SK-N-SH (cell line): ENCODE data around the gene OSBPL5. TPM values are rescaled to one million over a fixed set of nuclear protein-coding genes. Genes with fewer than 3 reads are reported as not detected.

Source experiments
- CTCF ChIA-PET: fragments of 300-600, 350-600 bp; formaldehyde crosslinking; extraction: SDS; loops from one replicate; lab custom pipeline; 2021; lab: Yijun Ruan, JAX
- POLR2A ChIA-PET: fragments of 350-600 bp; sonication (Branson Sonifier 250); formaldehyde crosslinking; extraction: SDS; loops from one replicate; lab custom pipeline; 2020; ENCODE audit warnings: antibody characterized with exemption, inconsistent platforms; lab: Yijun Ruan, JAX
- DNase-seq: peaks from one replicate; pipeline ENCODE4 v3.0.0; 2012
- H2AFZ ChIP-seq: fragments of 200-600 bp; sonication (generic); 2 replicates; pipeline ENCODE4 v1.8.1; 2016; ENCODE audit warnings: antibody characterized with exemption, mild to moderate bottlenecking, low read depth
- H3F3A ChIP-seq: fragments of 200-600 bp; sonication (generic); replicated peaks from 2 replicates; pipeline ENCODE3; 2016; ENCODE audit warnings: antibody characterized with exemption, mild to moderate bottlenecking; ENCODE audit not compliant: insufficient read depth
- H3K27ac ChIP-seq, 2 experiments: fragments of 200-500 bp in 1 of 2; fragments of 200-600 bp in 1 of 2; sonication (Bioruptor generic) in 1 of 2; sonication (generic), shearing (Covaris generic) in 1 of 2; 2 replicates each; pipeline versions ENCODE4 v1.5.1 to v1.6.1; 2014 to 2016; ENCODE audit warnings: low read depth in 2 of 2, inconsistent platforms in 1 of 2, low read length in 1 of 2, mild to moderate bottlenecking in 1 of 2, mixed read lengths in 1 of 2
- H3K27me3 ChIP-seq: fragments of 200-600 bp; sonication (generic), shearing (Covaris generic); 2 replicates; pipeline ENCODE4 v1.6.1; 2016; ENCODE audit warnings: mixed run types; ENCODE audit not compliant: insufficient read depth
- H3K36me3 ChIP-seq, 2 experiments: fragments of 200-500 bp in 1 of 2; fragments of 200-600 bp in 1 of 2; sonication (Bioruptor generic) in 1 of 2; sonication (generic) in 1 of 2; replicated peaks in 1 of 2; 2 replicates each; pipeline versions ENCODE3 to v1.5.1; 2014 to 2016; ENCODE audit warnings: low read length in 1 of 2, mild to moderate bottlenecking in 1 of 2; ENCODE audit not compliant: insufficient read depth in 2 of 2, control insufficient read depth in 1 of 2
- H3K4me1 ChIP-seq, 2 experiments: fragments of 200-500 bp in 1 of 2; fragments of 200-600 bp in 1 of 2; sonication (Bioruptor generic) in 1 of 2; sonication (generic), shearing (Covaris generic) in 1 of 2; 2 replicates each; pipeline versions ENCODE4 v1.5.1 to v1.6.1; 2014 to 2016; ENCODE audit warnings: low read depth in 1 of 2, low read length in 1 of 2, mixed run types in 1 of 2; ENCODE audit not compliant: insufficient read depth in 2 of 2, control insufficient read depth in 1 of 2
- H3K4me2 ChIP-seq: fragments of 200-600 bp; sonication (generic), shearing (Covaris generic); 2 replicates; pipeline ENCODE4 v1.6.1; 2017; ENCODE audit warnings: mixed run types
- H3K4me3 ChIP-seq, 2 experiments: fragments of 200-500 bp in 1 of 2; fragments of 200-600 bp in 1 of 2; sonication (Bioruptor generic) in 1 of 2; sonication (generic), shearing (Covaris generic) in 1 of 2; 2 replicates each; pipeline versions ENCODE4 v1.5.1 to v1.8.1; 2014 to 2016; ENCODE audit warnings: low read depth in 2 of 2, inconsistent platforms in 1 of 2, low read length in 1 of 2, mild to moderate bottlenecking in 1 of 2, mixed read lengths in 1 of 2, moderate library complexity in 1 of 2
- H3K79me2 ChIP-seq: fragments of 200-600 bp; sonication (generic); 2 replicates; pipeline ENCODE4 v1.8.1; 2017; ENCODE audit warnings: mild to moderate bottlenecking; ENCODE audit not compliant: insufficient read depth
- H3K9ac ChIP-seq: fragments of 200-600 bp; sonication (generic); 2 replicates; pipeline ENCODE4 v1.6.1; 2017; ENCODE audit warnings: mixed run types
- H3K9me2 ChIP-seq: fragments of 200-600 bp; sonication (generic); 2 replicates; pipeline ENCODE4 v1.6.1; 2017; ENCODE audit warnings: mixed run types
- H3K9me3 ChIP-seq: fragments of 200-600 bp; sonication (generic); 2 replicates; pipeline ENCODE4 v1.6.1; 2017; ENCODE audit warnings: mixed run types, mild to moderate bottlenecking, moderate library complexity
- H4K20me1 ChIP-seq: fragments of 200-600 bp; sonication (generic); 2 replicates; pipeline ENCODE4 v1.6.1; 2017; ENCODE audit warnings: mild to moderate bottlenecking, mixed run types; ENCODE audit not compliant: insufficient read depth
- CHD2 ChIP-seq: fragments of 150-350 bp; IDR thresholded peaks from 2 replicates; pipeline ENCODE4 v1.6.1; 2018; ENCODE audit warnings: low read length; ENCODE audit not compliant: partially characterized antibody
- ELF1 ChIP-seq: IDR thresholded peaks from 2 replicates; pipeline ENCODE4 v1.4.0; 2012
- EP300 ChIP-seq, 2 experiments: IDR thresholded peaks; 2 replicates each; pipeline versions ENCODE4 v1.4.0 to v1.6.1; 2012; ENCODE audit warnings: borderline replicate concordance in 1 of 2, low read depth in 1 of 2, low read length in 1 of 2
- FOSL2 ChIP-seq: IDR thresholded peaks from 2 replicates; pipeline ENCODE4 v1.4.0; 2012; ENCODE audit warnings: low read depth, mild to moderate bottlenecking, moderate library complexity, borderline replicate concordance
- FOXJ3 ChIP-seq: sonication (generic); formaldehyde crosslinking; IDR thresholded peaks from 2 replicates; pipeline ENCODE4 v1.5.1; 2020; ENCODE audit warnings: mild to moderate bottlenecking, missing genetic modification reagents
- GABPA ChIP-seq: IDR thresholded peaks from 2 replicates; pipeline ENCODE4 v1.4.0; 2012; ENCODE audit warnings: low read depth, mild to moderate bottlenecking
- JUND ChIP-seq: IDR thresholded peaks from 2 replicates; pipeline ENCODE4 v1.4.0; 2012
- MXI1 ChIP-seq: IDR thresholded peaks from 2 replicates; pipeline ENCODE4 v1.6.1; 2012; ENCODE audit warnings: mild to moderate bottlenecking, low read depth, low read length, improper control_type of control experiment
- NRF1 ChIP-seq: IDR thresholded peaks from 2 replicates; pipeline ENCODE4 v1.6.1; 2012; ENCODE audit warnings: low read depth, mild to moderate bottlenecking, low read length
- RFX5 ChIP-seq: IDR thresholded peaks from 2 replicates; pipeline ENCODE4 v1.6.1; 2012; ENCODE audit warnings: mild to moderate bottlenecking, improper control_type of control experiment, low read length
- RXRA ChIP-seq: IDR thresholded peaks from 2 replicates; pipeline ENCODE4 v1.4.0; 2012; ENCODE audit warnings: low read depth, mild to moderate bottlenecking, borderline replicate concordance
- WGBS: methylation state at CpG from one replicate; pipeline ENCODE4 v1.1.6; 2017; ENCODE audit warnings: low lambda C conversion rate; 5-methylcytosine and 5-hydroxymethylcytosine counted together
- polyA plus RNA-seq, 3 experiments: library from polyadenylated mRNA; depleted of rRNA; stranded (reverse); fragments of >200 nt; gene quantifications; 2 replicates each; pipeline ENCODE4 v1.2.3, GENCODE V29; 2012
- TF ChIP-seq, protein P1 (sequence below): IDR thresholded peaks from 2 replicates; pipeline ENCODE4 v1.4.0; 2012; ENCODE audit warnings: low read depth
- TF ChIP-seq, protein P2 (sequence below): fragments of 150-350 bp; IDR thresholded peaks from 2 replicates; pipeline ENCODE4 v1.6.1; 2016; ENCODE audit warnings: mild to moderate bottlenecking, low read depth, low read length
- TF ChIP-seq, protein P3 (sequence below): IDR thresholded peaks from 2 replicates; pipeline ENCODE4 v1.6.1; 2012; ENCODE audit warnings: mild to moderate bottlenecking, low read depth, low read length, moderate library complexity
- TF ChIP-seq, protein P4 (sequence below): IDR thresholded peaks from 2 replicates; pipeline ENCODE4 v1.4.0; 2012; ENCODE audit warnings: low read depth, borderline replicate concordance
- TF ChIP-seq, protein P5 (sequence below): IDR thresholded peaks from 2 replicates; pipeline ENCODE4 v1.4.0; 2012; ENCODE audit warnings: low read depth, borderline replicate concordance

Gene OSBPL5
- polyA plus RNA-seq, 1 of the 3 experiments (the other 2 are of a cell fraction) = 10.9 TPM

DNA sequence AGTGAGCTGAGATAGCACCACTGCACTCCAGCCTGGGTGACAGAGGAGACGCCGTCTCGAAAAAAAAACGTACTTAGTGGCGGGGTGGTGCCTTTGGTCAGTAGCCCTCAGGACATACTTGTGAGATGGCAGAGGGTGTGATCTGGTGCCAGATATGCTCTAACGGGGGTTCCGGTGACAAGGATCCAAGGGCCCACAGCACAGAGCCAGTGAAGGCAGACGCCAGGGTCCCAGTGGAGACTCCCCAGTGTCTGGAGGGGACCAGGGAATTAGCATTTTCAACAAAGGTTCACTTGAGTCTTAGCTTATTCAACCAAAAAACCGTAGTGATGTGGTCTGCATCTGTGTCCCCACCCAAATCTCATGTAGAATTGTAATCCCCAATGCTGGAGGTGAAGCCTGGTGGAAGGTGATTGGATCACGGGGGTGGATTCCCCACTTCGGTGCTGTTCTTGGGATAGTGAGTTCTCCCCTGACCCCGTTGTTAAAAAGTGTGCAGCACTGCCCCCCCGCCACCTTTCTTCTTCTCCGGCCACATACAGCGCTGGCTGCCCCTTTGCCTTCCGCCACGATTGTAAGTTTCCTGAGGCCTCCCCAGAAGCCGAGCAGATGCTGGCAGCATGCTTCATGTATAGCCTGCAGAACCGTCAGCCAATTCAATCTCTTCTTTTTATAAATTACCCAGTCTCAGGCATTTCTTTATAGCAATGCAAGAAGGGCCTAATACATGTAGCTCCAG lies 26.6 kb upstream of the OSBPL5 start:
- Histone ChIP-seq H3K27ac (no peak overlapping the region), H3K9ac (no peak overlapping the region), H3K4me1 (peaks cover 0 to 11% of the 10 kb centered on the region in 2 experiments; a peak in 1 of 4 replicates), H2AFZ (no peak overlapping the region), H3K9me2 (no peaks in the 10 kb centered on the region), H3K27me3 (no peaks in the 10 kb centered on the region), H4K20me1 (no peaks in the 10 kb centered on the region), H3K36me3 (no peaks in the 10 kb centered on the region), H3K79me2 (no peaks in the 10 kb centered on the region), H3K4me3 (no peak overlapping the region), H3F3A (no peaks in the 10 kb centered on the region), H3K4me2 (no peak overlapping the region), H3K9me3 (no peaks in the 10 kb centered on the region)
- WGBS = 76% methylated on average over 19 of the region's 19 CpGs
- TF ChIP-seq CHD2 (no peak), ELF1 (no peak), MXI1 (no peak), EP300 (IDR thresholded peaks at IDR 0.05; ENCODE audit: borderline replicate concordance in 1 of 2, low read depth in 1 of 2, low read length in 1 of 2) (no peak), RFX5 (no peak), GABPA (no peak), RXRA (no peak), FOSL2 (no peak), NRF1 (no peak), FOXJ3 (CRISPR knock-in tag) (no peak), JUND (no peak)
- TF ChIP-seq, protein P1, sequence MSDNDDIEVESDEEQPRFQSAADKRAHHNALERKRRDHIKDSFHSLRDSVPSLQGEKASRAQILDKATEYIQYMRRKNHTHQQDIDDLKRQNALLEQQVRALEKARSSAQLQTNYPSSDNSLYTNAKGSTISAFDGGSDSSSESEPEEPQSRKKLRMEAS = no peak
- TF ChIP-seq, protein P2, sequence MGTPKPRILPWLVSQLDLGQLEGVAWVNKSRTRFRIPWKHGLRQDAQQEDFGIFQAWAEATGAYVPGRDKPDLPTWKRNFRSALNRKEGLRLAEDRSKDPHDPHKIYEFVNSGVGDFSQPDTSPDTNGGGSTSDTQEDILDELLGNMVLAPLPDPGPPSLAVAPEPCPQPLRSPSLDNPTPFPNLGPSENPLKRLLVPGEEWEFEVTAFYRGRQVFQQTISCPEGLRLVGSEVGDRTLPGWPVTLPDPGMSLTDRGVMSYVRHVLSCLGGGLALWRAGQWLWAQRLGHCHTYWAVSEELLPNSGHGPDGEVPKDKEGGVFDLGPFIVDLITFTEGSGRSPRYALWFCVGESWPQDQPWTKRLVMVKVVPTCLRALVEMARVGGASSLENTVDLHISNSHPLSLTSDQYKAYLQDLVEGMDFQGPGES = no peak
- TF ChIP-seq, protein P3, sequence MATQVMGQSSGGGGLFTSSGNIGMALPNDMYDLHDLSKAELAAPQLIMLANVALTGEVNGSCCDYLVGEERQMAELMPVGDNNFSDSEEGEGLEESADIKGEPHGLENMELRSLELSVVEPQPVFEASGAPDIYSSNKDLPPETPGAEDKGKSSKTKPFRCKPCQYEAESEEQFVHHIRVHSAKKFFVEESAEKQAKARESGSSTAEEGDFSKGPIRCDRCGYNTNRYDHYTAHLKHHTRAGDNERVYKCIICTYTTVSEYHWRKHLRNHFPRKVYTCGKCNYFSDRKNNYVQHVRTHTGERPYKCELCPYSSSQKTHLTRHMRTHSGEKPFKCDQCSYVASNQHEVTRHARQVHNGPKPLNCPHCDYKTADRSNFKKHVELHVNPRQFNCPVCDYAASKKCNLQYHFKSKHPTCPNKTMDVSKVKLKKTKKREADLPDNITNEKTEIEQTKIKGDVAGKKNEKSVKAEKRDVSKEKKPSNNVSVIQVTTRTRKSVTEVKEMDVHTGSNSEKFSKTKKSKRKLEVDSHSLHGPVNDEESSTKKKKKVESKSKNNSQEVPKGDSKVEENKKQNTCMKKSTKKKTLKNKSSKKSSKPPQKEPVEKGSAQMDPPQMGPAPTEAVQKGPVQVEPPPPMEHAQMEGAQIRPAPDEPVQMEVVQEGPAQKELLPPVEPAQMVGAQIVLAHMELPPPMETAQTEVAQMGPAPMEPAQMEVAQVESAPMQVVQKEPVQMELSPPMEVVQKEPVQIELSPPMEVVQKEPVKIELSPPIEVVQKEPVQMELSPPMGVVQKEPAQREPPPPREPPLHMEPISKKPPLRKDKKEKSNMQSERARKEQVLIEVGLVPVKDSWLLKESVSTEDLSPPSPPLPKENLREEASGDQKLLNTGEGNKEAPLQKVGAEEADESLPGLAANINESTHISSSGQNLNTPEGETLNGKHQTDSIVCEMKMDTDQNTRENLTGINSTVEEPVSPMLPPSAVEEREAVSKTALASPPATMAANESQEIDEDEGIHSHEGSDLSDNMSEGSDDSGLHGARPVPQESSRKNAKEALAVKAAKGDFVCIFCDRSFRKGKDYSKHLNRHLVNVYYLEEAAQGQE = no peak
- TF ChIP-seq, protein P4, sequence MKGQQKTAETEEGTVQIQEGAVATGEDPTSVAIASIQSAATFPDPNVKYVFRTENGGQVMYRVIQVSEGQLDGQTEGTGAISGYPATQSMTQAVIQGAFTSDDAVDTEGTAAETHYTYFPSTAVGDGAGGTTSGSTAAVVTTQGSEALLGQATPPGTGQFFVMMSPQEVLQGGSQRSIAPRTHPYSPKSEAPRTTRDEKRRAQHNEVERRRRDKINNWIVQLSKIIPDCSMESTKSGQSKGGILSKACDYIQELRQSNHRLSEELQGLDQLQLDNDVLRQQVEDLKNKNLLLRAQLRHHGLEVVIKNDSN = no peak
- TF ChIP-seq, protein P5, sequence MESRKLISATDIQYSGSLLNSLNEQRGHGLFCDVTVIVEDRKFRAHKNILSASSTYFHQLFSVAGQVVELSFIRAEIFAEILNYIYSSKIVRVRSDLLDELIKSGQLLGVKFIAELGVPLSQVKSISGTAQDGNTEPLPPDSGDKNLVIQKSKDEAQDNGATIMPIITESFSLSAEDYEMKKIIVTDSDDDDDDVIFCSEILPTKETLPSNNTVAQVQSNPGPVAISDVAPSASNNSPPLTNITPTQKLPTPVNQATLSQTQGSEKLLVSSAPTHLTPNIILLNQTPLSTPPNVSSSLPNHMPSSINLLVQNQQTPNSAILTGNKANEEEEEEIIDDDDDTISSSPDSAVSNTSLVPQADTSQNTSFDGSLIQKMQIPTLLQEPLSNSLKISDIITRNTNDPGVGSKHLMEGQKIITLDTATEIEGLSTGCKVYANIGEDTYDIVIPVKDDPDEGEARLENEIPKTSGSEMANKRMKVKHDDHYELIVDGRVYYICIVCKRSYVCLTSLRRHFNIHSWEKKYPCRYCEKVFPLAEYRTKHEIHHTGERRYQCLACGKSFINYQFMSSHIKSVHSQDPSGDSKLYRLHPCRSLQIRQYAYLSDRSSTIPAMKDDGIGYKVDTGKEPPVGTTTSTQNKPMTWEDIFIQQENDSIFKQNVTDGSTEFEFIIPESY = no peak
- no peak for DNase-seq
- ChIA-PET POLR2A (no interaction called here), CTCF (interaction anchor here (0.8 to 1.8 kb wide), 3 partner anchors 100 to 902 kb away, joined by 3 to 5 read pairs (median 3); no protein-coding TSS in a partner anchor)
